IMR-90 (cell line): ENCODE data around the gene SYP. TPM values are rescaled to one million over a fixed set of nuclear protein-coding genes. Genes with fewer than 3 reads are reported as not detected.

ENCODE experiments used
- ATAC-seq: fragments of 200-7000 bp; cut with Tn5 transposase; 2 replicates; pipeline ENCODE4 v1.9.1; 2020; ENCODE audit warnings: low read depth, mild to moderate bottlenecking, moderate library complexity
- BruUV-seq: library from RNA; stranded (reverse); fragments of 400-500 nt; replicated peaks from 2 replicates; lab custom pipeline; 2021; lab: Mats Ljungman, UMichigan
- CTCF ChIA-PET: fragments of 300-600 bp; formaldehyde crosslinking; extraction: SDS; loops from one replicate; lab custom pipeline; 2021; ENCODE audit warnings: antibody characterized with exemption; lab: Yijun Ruan, JAX
- POLR2A ChIA-PET: fragments of 300-600 bp; sonication (Branson Sonifier 250); formaldehyde crosslinking; loops from one replicate; lab custom pipeline; 2022; ENCODE audit warnings: antibody characterized with exemption; ENCODE audit not compliant: unreplicated experiment; lab: Charles Lee
- DNase-seq: peaks from one replicate; pipeline ENCODE4 v3.0.0; 2013
- H2AFZ ChIP-seq: replicated peaks from 2 replicates; pipeline ENCODE3; 2013; ENCODE audit warnings: low read length, mild to moderate bottlenecking; ENCODE audit not compliant: poor library complexity
- H2AK5ac ChIP-seq: 2 replicates; pipeline ENCODE4 v1.6.1; 2013; ENCODE audit warnings: low read depth, low read length, inconsistent platforms
- H2AK9ac ChIP-seq: replicated peaks from 2 replicates; pipeline ENCODE3; 2013; ENCODE audit warnings: mild to moderate bottlenecking, low read depth, low read length, moderate library complexity; ENCODE audit not compliant: poor library complexity
- H2BK120ac ChIP-seq: 2 replicates; pipeline ENCODE4 v1.6.1; 2013; ENCODE audit warnings: low read depth, low read length, inconsistent platforms
- H2BK15ac ChIP-seq: 3 replicates; pipeline ENCODE4 v1.6.1; 2013; ENCODE audit warnings: low read depth, low read length, inconsistent platforms
- H2BK20ac ChIP-seq: 2 replicates; pipeline ENCODE4 v1.6.1; 2013; ENCODE audit warnings: low read depth, mild to moderate bottlenecking, inconsistent platforms, low read length, moderate library complexity
- H2BK5ac ChIP-seq: 2 replicates; pipeline ENCODE4 v1.6.1; 2013; ENCODE audit warnings: mild to moderate bottlenecking, low read depth, low read length, inconsistent platforms; ENCODE audit not compliant: poor library complexity, severe bottlenecking
- H3K14ac ChIP-seq: replicated peaks from 2 replicates; pipeline ENCODE4 v1.6.1; 2013; ENCODE audit warnings: low read depth, low read length, inconsistent platforms
- H3K18ac ChIP-seq: 2 replicates; pipeline ENCODE4 v1.6.1; 2013; ENCODE audit warnings: low read depth, low read length, control low read depth
- H3K23ac ChIP-seq: 2 replicates; pipeline ENCODE4 v1.6.1; 2013; ENCODE audit warnings: low read depth, low read length, inconsistent platforms
- H3K27ac ChIP-seq: 2 replicates; pipeline ENCODE4 v1.5.1; 2013; ENCODE audit warnings: mild to moderate bottlenecking, control low read depth, low read length; ENCODE audit not compliant: insufficient read depth
- H3K27me3 ChIP-seq: 2 replicates; pipeline ENCODE4 v1.6.1; 2013; ENCODE audit warnings: low read length; ENCODE audit not compliant: control insufficient read depth, insufficient read depth
- H3K36me3 ChIP-seq: 2 replicates; pipeline ENCODE4 v1.6.1; 2013; ENCODE audit warnings: low read length, mixed read lengths; ENCODE audit not compliant: control insufficient read depth, insufficient read depth
- H3K4ac ChIP-seq: 2 replicates; pipeline ENCODE4 v1.6.1; 2013; ENCODE audit warnings: low read depth, low read length, inconsistent platforms
- H3K4me1 ChIP-seq: 2 replicates; pipeline ENCODE4 v1.6.1; 2013; ENCODE audit warnings: low read length, mixed read lengths; ENCODE audit not compliant: control insufficient read depth, insufficient read depth
- H3K4me2 ChIP-seq: 2 replicates; pipeline ENCODE4 v1.6.1; 2013; ENCODE audit warnings: low read depth, mild to moderate bottlenecking, control low read depth, low read length, moderate library complexity
- H3K4me3 ChIP-seq: 2 replicates; pipeline ENCODE4 v1.5.1; 2013; ENCODE audit warnings: low read depth, mild to moderate bottlenecking, control low read depth, low read length, moderate library complexity; ENCODE audit not compliant: insufficient read depth
- H3K56ac ChIP-seq: 2 replicates; pipeline ENCODE4 v1.6.1; 2013; ENCODE audit warnings: low read length, inconsistent platforms; ENCODE audit not compliant: insufficient read depth; ENCODE audit errors: extremely low read depth
- H3K79me1 ChIP-seq, 2 experiments: 2 replicates each; pipeline ENCODE4 v1.6.1; 2013; ENCODE audit warnings: low read length in 2 of 2, inconsistent platforms in 1 of 2, low read depth in 1 of 2
- H3K9ac ChIP-seq: 2 replicates; pipeline ENCODE4 v1.6.1; 2013; ENCODE audit warnings: low read depth, low read length, control low read depth
- H3K9me1 ChIP-seq: 2 replicates; pipeline ENCODE4 v1.6.1; 2013; ENCODE audit warnings: low read length, inconsistent platforms; ENCODE audit not compliant: insufficient read depth
- H3K9me3 ChIP-seq: 2 replicates; pipeline ENCODE4 v1.6.1; 2013; ENCODE audit warnings: low read length; ENCODE audit not compliant: control insufficient read depth, insufficient read depth
- H4K20me1 ChIP-seq: 2 replicates; pipeline ENCODE4 v1.6.1; 2013; ENCODE audit warnings: low read length, inconsistent platforms; ENCODE audit not compliant: insufficient read depth
- H4K5ac ChIP-seq: 2 replicates; pipeline ENCODE4 v1.6.1; 2013; ENCODE audit warnings: mild to moderate bottlenecking, low read depth, low read length, control low read depth
- H4K8ac ChIP-seq, 2 experiments: 2 replicates each; pipeline ENCODE4 v1.6.1; 2013; ENCODE audit warnings: low read depth in 2 of 2, low read length in 2 of 2, control low read depth in 1 of 2, inconsistent platforms in 1 of 2
- H4K91ac ChIP-seq: 2 replicates; pipeline ENCODE4 v1.6.1; 2013; ENCODE audit warnings: low read depth, low read length, inconsistent platforms; ENCODE audit not compliant: insufficient read depth
- BHLHE40 ChIP-seq: fragments of 150-350 bp; IDR thresholded peaks from 2 replicates; pipeline ENCODE4 v1.6.1; 2016; ENCODE audit warnings: mild to moderate bottlenecking, low read depth, low read length
- CEBPB ChIP-seq: IDR thresholded peaks from 2 replicates; pipeline ENCODE4 v1.6.1; 2012; ENCODE audit warnings: low read depth, low read length, improper control_type of control experiment
- CHD1 ChIP-seq: IDR thresholded peaks from 2 replicates; pipeline ENCODE4 v1.6.1; 2012; ENCODE audit warnings: low read depth, low read length, improper control_type of control experiment
- FOS ChIP-seq: fragments of 150-350 bp; IDR thresholded peaks from 2 replicates; pipeline ENCODE4 v1.6.1; 2016; ENCODE audit warnings: low read depth, low read length
- MAFK ChIP-seq: IDR thresholded peaks from 2 replicates; pipeline ENCODE4 v1.6.1; 2012; ENCODE audit warnings: low read depth, low read length, improper control_type of control experiment
- MAZ ChIP-seq: IDR thresholded peaks from 2 replicates; pipeline ENCODE4 v1.6.1; 2012; ENCODE audit warnings: low read depth, mild to moderate bottlenecking, low read length, improper control_type of control experiment, moderate library complexity, borderline replicate concordance
- MXI1 ChIP-seq: IDR thresholded peaks from 2 replicates; pipeline ENCODE4 v1.6.1; 2012; ENCODE audit warnings: low read depth, mild to moderate bottlenecking, low read length, moderate library complexity, borderline replicate concordance
- NFE2L2 ChIP-seq: fragments of 150-350 bp; IDR thresholded peaks from 2 replicates; pipeline ENCODE4 v1.6.1; 2016; ENCODE audit warnings: low read depth, mild to moderate bottlenecking, low read length
- POLR2A ChIP-seq: IDR thresholded peaks from 2 replicates; pipeline ENCODE4 v1.6.1; 2012; ENCODE audit warnings: mild to moderate bottlenecking, low read depth, low read length
- RAD21 ChIP-seq: IDR thresholded peaks from 2 replicates; pipeline ENCODE4 v1.6.1; 2012; ENCODE audit warnings: low read length, improper control_type of control experiment
- RCOR1 ChIP-seq: IDR thresholded peaks from 2 replicates; pipeline ENCODE4 v1.6.1; 2012; ENCODE audit warnings: mild to moderate bottlenecking, low read length, improper control_type of control experiment; ENCODE audit not compliant: insufficient replicate concordance
- RFX5 ChIP-seq: IDR thresholded peaks from 2 replicates; pipeline ENCODE4 v1.8.0; 2012; ENCODE audit warnings: low read depth, mild to moderate bottlenecking, low read length, moderate library complexity
- SMC3 ChIP-seq: fragments of 150-350 bp; IDR thresholded peaks from 2 replicates; pipeline ENCODE4 v1.6.1; 2016; ENCODE audit warnings: low read depth, mild to moderate bottlenecking, antibody characterized with exemption, low read length, moderate library complexity
- WGBS, 2 experiments: methylation state at CpG; one replicate each; pipeline versions ENCODE4 v1.1.5 to v1.1.7; 2013; ENCODE audit warnings: missing lambda C conversion rate in 2 of 2; ENCODE audit not compliant: insufficient read length in 1 of 2; ENCODE audit errors: extremely low coverage in 2 of 2; 5-methylcytosine and 5-hydroxymethylcytosine counted together
- dilution Hi-C: fragments of 300-500 bp; cut with HindIII; formaldehyde crosslinking; loops from one replicate; pipeline ENCODE4 v1.14.3; 2018; ENCODE audit warnings: low sequenced_read_pairs; ENCODE audit not compliant: unreplicated experiment
- in situ Hi-C: fragments of 300-500 bp; cut with MboI; formaldehyde crosslinking; loops from 3 replicates; pipeline ENCODE4 v1.14.3; 2019; ENCODE audit warnings: low sequenced_read_pairs, inconsistent platforms, mixed read lengths
- intact Hi-C: fragments of 100-400 bp; cut with micrococcal nuclease; formaldehyde crosslinking; loops from 2 replicates; pipeline ENCODE4 v1.10.0; 2022
- polyA plus RNA-seq, 3 experiments: library from polyadenylated mRNA; depleted of rRNA; stranded (reverse); fragments of >200 nt; gene quantifications; 2 replicates each; pipeline ENCODE4 v1.2.3, GENCODE V29; 2012; ENCODE audit warnings: low replicate concordance in 1 of 3
- total RNA-seq: library from RNA; depleted of rRNA; stranded (reverse); fragments of >200 nt; gene quantifications from 2 replicates; pipeline ENCODE4 v1.2.3, GENCODE V29; 2012
- TF ChIP-seq, protein P1 (sequence below): fragments of 150-350 bp; IDR thresholded peaks from 2 replicates; pipeline ENCODE4 v1.6.1; 2016; ENCODE audit warnings: low read depth, mild to moderate bottlenecking, low read length, moderate library complexity, borderline replicate concordance
- TF ChIP-seq, protein P2 (sequence below): conservative IDR thresholded peaks from 2 replicates; pipeline ENCODE4 v1.5.1; 2012; ENCODE audit warnings: mild to moderate bottlenecking, low read depth, low read length, improper control_type of control experiment
- TF ChIP-seq, protein P3 (sequence below): fragments of 150-350 bp; IDR thresholded peaks from 2 replicates; pipeline ENCODE4 v1.6.1; 2017; ENCODE audit warnings: mild to moderate bottlenecking, antibody characterized with exemption, low read length, low read depth

Gene SYP
- total and polyA plus RNA-seq, 2 of the 4 experiments (the other 2 are of a cell fraction): under 0.01 to 0.05 TPM

DNA sequence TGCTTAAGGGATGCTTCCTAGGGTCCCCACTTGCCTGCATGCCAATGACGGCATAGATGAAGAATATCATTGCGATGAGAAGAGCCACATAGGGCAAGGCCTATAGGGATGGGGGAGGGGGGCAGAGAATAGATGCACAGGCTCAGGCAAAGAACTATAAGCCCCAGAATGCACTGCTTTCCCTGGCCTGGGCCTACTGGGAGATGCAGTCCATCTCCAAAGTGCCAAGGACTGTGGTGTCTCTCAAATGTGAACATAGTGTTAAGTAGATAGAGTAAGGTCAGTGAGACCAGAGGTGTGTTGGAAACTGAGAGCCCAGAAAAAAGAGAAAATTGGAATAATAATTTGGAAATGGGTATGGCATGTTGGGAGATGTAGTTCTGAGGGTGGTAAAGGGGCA lies 12.2 kb upstream of the SYP start:
- H4K91ac ChIP-seq: no peak overlapping the region
- H2BK120ac ChIP-seq: no peak overlapping the region
- no peaks in the 10 kb centered on the region for H3K9me1 ChIP-seq
- no peak overlapping the region for H2AK5ac ChIP-seq
- no peak overlapping the region for H2AK9ac ChIP-seq
- H3K14ac ChIP-seq: no peak overlapping the region
- ChIA-PET POLR2A (no interaction called here), CTCF (no interaction called here)
- BruUV-seq: no TSS peak
- H2BK5ac ChIP-seq: no peak overlapping the region
- H3K4me2 ChIP-seq: no peak overlapping the region
- no peaks in the 10 kb centered on the region for H4K20me1 ChIP-seq
- no peak overlapping the region for H3K9ac ChIP-seq
- no peak overlapping the region for H2BK15ac ChIP-seq
- in situ Hi-C loops: no loop called here
- no peak overlapping the region for H3K4ac ChIP-seq
- DNase-seq (no peak), ATAC-seq (no peak)
- H3K18ac ChIP-seq: no peak overlapping the region
- no peaks in the 10 kb centered on the region for H3K79me1 ChIP-seq
- H3K27me3 ChIP-seq: peaks cover 2% of the 10 kb centered on the region; the same call in 1 of the 2 replicates
- TF ChIP-seq MAFK (no peak), POLR2A (no peak), CEBPB (no peak), MXI1 (no peak), RFX5 (no peak), CHD1 (no peak), MAZ (no peak), SMC3 (no peak), NFE2L2 (no peak), RAD21 (no peak), RCOR1 (no peak), FOS (no peak), BHLHE40 (no peak)
- TF ChIP-seq, protein P1, sequence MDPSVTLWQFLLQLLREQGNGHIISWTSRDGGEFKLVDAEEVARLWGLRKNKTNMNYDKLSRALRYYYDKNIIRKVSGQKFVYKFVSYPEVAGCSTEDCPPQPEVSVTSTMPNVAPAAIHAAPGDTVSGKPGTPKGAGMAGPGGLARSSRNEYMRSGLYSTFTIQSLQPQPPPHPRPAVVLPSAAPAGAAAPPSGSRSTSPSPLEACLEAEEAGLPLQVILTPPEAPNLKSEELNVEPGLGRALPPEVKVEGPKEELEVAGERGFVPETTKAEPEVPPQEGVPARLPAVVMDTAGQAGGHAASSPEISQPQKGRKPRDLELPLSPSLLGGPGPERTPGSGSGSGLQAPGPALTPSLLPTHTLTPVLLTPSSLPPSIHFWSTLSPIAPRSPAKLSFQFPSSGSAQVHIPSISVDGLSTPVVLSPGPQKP: no peak
- TF ChIP-seq, protein P2, sequence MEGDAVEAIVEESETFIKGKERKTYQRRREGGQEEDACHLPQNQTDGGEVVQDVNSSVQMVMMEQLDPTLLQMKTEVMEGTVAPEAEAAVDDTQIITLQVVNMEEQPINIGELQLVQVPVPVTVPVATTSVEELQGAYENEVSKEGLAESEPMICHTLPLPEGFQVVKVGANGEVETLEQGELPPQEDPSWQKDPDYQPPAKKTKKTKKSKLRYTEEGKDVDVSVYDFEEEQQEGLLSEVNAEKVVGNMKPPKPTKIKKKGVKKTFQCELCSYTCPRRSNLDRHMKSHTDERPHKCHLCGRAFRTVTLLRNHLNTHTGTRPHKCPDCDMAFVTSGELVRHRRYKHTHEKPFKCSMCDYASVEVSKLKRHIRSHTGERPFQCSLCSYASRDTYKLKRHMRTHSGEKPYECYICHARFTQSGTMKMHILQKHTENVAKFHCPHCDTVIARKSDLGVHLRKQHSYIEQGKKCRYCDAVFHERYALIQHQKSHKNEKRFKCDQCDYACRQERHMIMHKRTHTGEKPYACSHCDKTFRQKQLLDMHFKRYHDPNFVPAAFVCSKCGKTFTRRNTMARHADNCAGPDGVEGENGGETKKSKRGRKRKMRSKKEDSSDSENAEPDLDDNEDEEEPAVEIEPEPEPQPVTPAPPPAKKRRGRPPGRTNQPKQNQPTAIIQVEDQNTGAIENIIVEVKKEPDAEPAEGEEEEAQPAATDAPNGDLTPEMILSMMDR: no peak
- TF ChIP-seq, protein P3, sequence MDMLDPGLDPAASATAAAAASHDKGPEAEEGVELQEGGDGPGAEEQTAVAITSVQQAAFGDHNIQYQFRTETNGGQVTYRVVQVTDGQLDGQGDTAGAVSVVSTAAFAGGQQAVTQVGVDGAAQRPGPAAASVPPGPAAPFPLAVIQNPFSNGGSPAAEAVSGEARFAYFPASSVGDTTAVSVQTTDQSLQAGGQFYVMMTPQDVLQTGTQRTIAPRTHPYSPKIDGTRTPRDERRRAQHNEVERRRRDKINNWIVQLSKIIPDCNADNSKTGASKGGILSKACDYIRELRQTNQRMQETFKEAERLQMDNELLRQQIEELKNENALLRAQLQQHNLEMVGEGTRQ: no peak
- no peak overlapping the region for H3K27ac ChIP-seq
- no peak overlapping the region for H4K5ac ChIP-seq
- H3K4me1 ChIP-seq: no peaks in the 10 kb centered on the region
- H2AFZ ChIP-seq: no peak overlapping the region
- no peak overlapping the region for H3K4me3 ChIP-seq
- H3K23ac ChIP-seq: no peak overlapping the region
- intact Hi-C loops: no loop called here
- no peak overlapping the region for H4K8ac ChIP-seq
- H3K9me3 ChIP-seq: peaks cover 4% of the 10 kb centered on the region
- H3K56ac ChIP-seq: no peak overlapping the region
- H3K36me3 ChIP-seq: no peaks in the 10 kb centered on the region
- dilution Hi-C loops: no loop called here
- WGBS, 2 experiments: no CpG with 5 or more reads among the region's 2 CpGs
- no peak overlapping the region for H2BK20ac ChIP-seq
